Activated CD8-positive, alpha-beta memory T cell treated with anti-CD3 and anti-CD28 coated beads, Interleukin-2, amount 50 U/mL, for 48 hours (primary cell): ENCODE results near the gene TACC2.

Source experiments
- DNase-seq: peaks from one replicate; pipeline ENCODE4 v3.0.0-alpha.2; 2020

Gene TACC2

GRCh38 chr10:122237331-122237990, 248.5 kb downstream of the TACC2 start:
- DNase-seq: no peak

- DNase-seq: no peak
Observed at GRCh38 chr10:122239578-122240257, 250.8 kb downstream of the TACC2 start.

- DNase-seq: no peak
Observed at GRCh38 chr10:122240401-122240800, 251.4 kb downstream of the TACC2 start.

GRCh38 chr10:122241836-122242235, 252.9 kb downstream of the TACC2 start:
- no peak for DNase-seq

GRCh38 chr10:122243550-122243949, 254.6 kb downstream of the TACC2 start:
- no peak for DNase-seq

- no peak for DNase-seq
Observed at GRCh38 chr10:122244001-122244975, 255.3 kb downstream of the TACC2 start.

GRCh38 chr10:122245136-122245535, 256.2 kb downstream of the TACC2 start:
- no peak for DNase-seq

GRCh38 chr10:122245897-122246296, 256.9 kb downstream of the TACC2 start:
- no peak for DNase-seq

- no peak for DNase-seq
Observed at GRCh38 chr10:122246830-122247520, 258.0 kb downstream of the TACC2 start.

GRCh38 chr10:122248356-122249302, 259.7 kb downstream of the TACC2 start:
- DNase-seq: no peak

GRCh38 chr10:122249303-122249850, 260.4 kb downstream of the TACC2 start:
- no peak for DNase-seq

GRCh38 chr10:122249991-122250750, 261.2 kb downstream of the TACC2 start:
- no peak for DNase-seq

- no peak for DNase-seq
Observed at GRCh38 chr10:122251459-122252255, 262.7 kb downstream of the TACC2 start.

GRCh38 chr10:122252805-122253204, 263.8 kb downstream of the TACC2 start:
- DNase-seq: no peak

GRCh38 chr10:122253605-122254004, 264.6 kb downstream of the TACC2 start:
- no peak for DNase-seq

- no peak for DNase-seq
Observed at GRCh38 chr10:122254831-122255230, 265.9 kb downstream of the TACC2 start.

GRCh38 chr10:122255509-122256301, 266.7 kb downstream of the TACC2 start:
- DNase-seq: no peak

- no peak for DNase-seq
Observed at GRCh38 chr10:122257041-122257440, 268.1 kb downstream of the TACC2 start.
